ENCODE measurements around the gene GLB1L2.

GLB1L2 gene

GRCh38 chr11:134383576-134384221 lies 51.9 kb downstream of the GLB1L2 start:
- FAIRE-seq = no peak
- DNase-seq (ENCODE audit: low spot score) = no peak

GRCh38 chr11:134384406-134384805 lies 52.6 kb downstream of the GLB1L2 start:
- DNase-seq (ENCODE audit: low spot score) = no peak
- FAIRE-seq = no peak

GRCh38 chr11:134385171-134385570 lies 53.4 kb downstream of the GLB1L2 start:
- DNase-seq (ENCODE audit: low spot score) (no peak), FAIRE-seq (no peak)

- DNase-seq (ENCODE audit: low spot score) (no peak), FAIRE-seq (no peak)
Measured at GRCh38 chr11:134385774-134386565, 54.2 kb downstream of the GLB1L2 start.

- FAIRE-seq (no peak), DNase-seq (ENCODE audit: low spot score) (no peak)
Measured at GRCh38 chr11:134386945-134387344, 55.2 kb downstream of the GLB1L2 start.

- FAIRE-seq (no peak), DNase-seq (ENCODE audit: low spot score) (no peak)
Measured at GRCh38 chr11:134387501-134387900, 55.7 kb downstream of the GLB1L2 start.

- no peak for DNase-seq (ENCODE audit: low spot score)
- FAIRE-seq = no peak
Measured at GRCh38 chr11:134388590-134388989, 56.8 kb downstream of the GLB1L2 start.

GRCh38 chr11:134389464-134390180 lies 57.8 kb downstream of the GLB1L2 start:
- FAIRE-seq = no peak

GRCh38 chr11:134390706-134391569 lies 59.1 kb downstream of the GLB1L2 start:
- FAIRE-seq (no peak), DNase-seq (ENCODE audit: low spot score) (no peak)

More at GRCh38 chr11:134389464-134390180, 57.8 kb downstream of the GLB1L2 start:
- no peak for DNase-seq (ENCODE audit: low spot score)

- FAIRE-seq (no peak), DNase-seq (ENCODE audit: low spot score) (no peak)
Measured at GRCh38 chr11:134391656-134392055, 59.9 kb downstream of the GLB1L2 start.

- no peak for FAIRE-seq
Measured at GRCh38 chr11:134392953-134393615, 61.3 kb downstream of the GLB1L2 start.

GRCh38 chr11:134393638-134394037 lies 61.9 kb downstream of the GLB1L2 start:
- no peak for FAIRE-seq
- no peak for DNase-seq (ENCODE audit: low spot score)

More at GRCh38 chr11:134392953-134393615, 61.3 kb downstream of the GLB1L2 start:
- no peak for DNase-seq (ENCODE audit: low spot score)

GRCh38 chr11:134394311-134394710 lies 62.5 kb downstream of the GLB1L2 start:
- DNase-seq (ENCODE audit: low spot score) = no peak
- no peak for FAIRE-seq

GRCh38 chr11:134395002-134395401 lies 63.2 kb downstream of the GLB1L2 start:
- no peak for DNase-seq (ENCODE audit: low spot score)
- no peak for FAIRE-seq

GRCh38 chr11:134397304-134398078 lies 65.7 kb downstream of the GLB1L2 start:
- FAIRE-seq = no peak
- no peak for DNase-seq (ENCODE audit: low spot score)

- FAIRE-seq (no peak), DNase-seq (ENCODE audit: low spot score) (no peak)
Measured at GRCh38 chr11:134398079-134398444, 66.3 kb downstream of the GLB1L2 start.

- DNase-seq (ENCODE audit: low spot score) = no peak
- FAIRE-seq = no peak
Measured at GRCh38 chr11:134398644-134399292, 67.0 kb downstream of the GLB1L2 start.

GRCh38 chr11:134399293-134399654 lies 67.5 kb downstream of the GLB1L2 start:
- DNase-seq (ENCODE audit: low spot score) (no peak), FAIRE-seq (no peak)

GRCh38 chr11:134399996-134400395 lies 68.2 kb downstream of the GLB1L2 start:
- DNase-seq (ENCODE audit: low spot score) (no peak), FAIRE-seq (no peak)

Measured in urothelium cell line (cell line).